Inflammatory macrophage treated with lipopolysaccharide for 1 hour (primary cell): ENCODE results near the gene PTPRN2.

Experiments
- DNase-seq, 2 donors: peaks; one replicate each; pipeline ENCODE4 v3.0.0-alpha.2; 2020 to 2022

PTPRN2 gene

DNA sequence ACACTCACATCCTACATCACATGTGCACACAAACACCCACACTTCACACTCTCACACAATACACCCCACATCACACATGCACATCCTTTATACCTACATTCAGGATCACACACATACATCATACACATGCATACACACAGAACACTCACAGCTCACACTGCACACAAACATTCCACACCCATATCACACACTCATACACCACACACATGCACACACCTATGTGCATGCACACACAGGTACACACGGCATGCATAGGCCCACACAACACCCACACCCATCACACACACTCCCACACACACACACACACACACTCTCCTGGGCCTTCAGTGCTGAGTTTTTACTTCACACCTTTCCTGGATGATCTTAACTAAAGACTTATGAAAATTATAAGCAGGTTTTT is 1030.4 kb downstream of the PTPRN2 start:
- no peak for DNase-seq

GRCh38 chr7:157556642-157556944 is 1031.0 kb downstream of the PTPRN2 start:
- no peak for DNase-seq

GRCh38 chr7:157555944-157556641 is 1031.5 kb downstream of the PTPRN2 start:
- DNase-seq: no peak

DNA sequence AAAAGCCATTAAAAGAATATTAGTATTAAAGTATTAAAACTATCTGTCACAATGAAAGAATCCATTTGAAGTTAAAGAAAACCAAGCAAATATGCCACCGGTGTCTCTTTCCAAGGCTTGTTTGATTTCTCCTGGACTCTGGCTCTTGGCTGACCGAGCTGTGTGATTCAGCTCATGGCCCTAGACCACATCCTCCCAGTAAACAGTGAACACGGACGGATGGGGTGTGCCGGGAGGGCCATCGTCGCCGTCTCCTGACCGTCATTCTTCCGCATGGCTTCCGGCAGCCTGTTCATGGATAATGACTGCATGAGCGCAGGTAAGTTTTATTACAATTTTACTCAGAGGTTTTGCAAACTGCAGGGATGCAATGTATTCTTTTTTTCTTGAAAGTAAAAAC is 1032.3 kb downstream of the PTPRN2 start:
- DNase-seq: no peak

GRCh38 chr7:157554393-157555238 is 1033.0 kb downstream of the PTPRN2 start:
- DNase-seq: no peak

GRCh38 chr7:157553256-157553655 is 1034.4 kb downstream of the PTPRN2 start:
- no peak for DNase-seq

DNA sequence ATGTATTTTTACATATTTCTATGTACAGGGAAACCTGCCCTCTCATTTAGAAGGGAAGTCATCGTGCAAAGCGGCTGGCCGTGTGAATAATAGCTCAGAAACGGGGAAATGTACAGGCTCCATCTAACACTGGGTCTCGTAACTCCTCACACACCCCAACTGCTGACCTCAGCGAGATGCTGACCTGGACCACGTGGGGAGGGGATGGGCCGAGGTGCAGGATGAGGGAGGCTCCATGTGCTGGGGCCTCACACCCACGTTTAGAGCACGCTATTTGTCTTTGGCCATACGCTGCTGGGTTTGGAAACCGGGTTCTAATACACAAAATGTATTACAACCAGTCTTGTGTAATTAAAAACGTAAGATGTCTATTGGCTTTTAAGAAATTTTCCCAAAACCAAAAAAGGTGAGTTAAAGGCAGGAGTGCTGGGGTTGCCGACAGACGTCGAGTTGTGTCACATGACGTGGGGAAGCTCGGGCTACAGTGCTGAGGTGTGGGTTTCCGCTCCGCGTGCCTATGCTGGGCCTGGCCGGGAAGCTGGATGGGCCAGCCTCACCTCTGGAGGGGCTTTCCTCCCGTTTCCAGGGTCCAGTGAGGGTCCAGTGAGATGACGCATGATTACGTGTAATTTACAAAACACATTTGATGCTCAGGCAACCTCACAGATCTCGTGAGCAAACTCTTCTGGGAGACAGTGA is 1035.2 kb downstream of the PTPRN2 start:
- DNase-seq: no peak

- DNase-seq: no peak
Measured at GRCh38 chr7:157551325-157552070, 1036.1 kb downstream of the PTPRN2 start.

- no peak for DNase-seq
Measured at GRCh38 chr7:157550300-157551275, 1037.0 kb downstream of the PTPRN2 start.

DNA sequence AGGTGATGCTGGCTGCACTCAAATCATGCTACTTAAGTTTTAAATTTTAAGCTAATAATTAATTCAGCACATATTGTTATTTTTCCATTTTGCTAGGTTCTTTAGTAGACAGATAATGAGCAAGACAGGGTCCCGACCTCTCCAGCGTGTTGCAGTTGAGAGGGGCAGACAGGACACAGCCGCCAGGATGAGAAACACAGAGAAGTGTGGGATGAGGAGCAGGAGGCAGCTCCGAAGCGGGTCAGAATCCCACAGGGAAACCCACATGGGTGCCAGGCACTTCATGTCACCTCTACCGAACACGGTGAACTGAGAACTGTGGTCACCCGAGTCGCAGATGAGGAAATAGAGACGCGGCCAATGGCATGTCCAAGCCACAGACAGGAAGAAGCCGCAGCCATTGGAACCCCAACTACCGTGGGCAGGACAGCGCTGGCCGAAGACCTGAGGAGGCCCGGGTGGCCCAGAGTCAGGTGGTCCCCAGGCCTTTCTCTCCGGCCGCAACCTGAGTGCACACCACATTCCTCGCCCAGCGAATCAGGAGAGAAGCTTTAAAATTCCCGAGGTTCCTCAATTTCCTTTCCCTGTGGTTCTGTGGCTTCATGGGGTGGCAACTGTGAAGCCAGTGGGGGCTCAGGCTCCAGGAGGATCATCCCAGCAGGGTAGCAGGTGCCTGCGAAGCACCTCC is 1037.9 kb downstream of the PTPRN2 start:
- DNase-seq: no peak

GRCh38 chr7:157548691-157549303 is 1038.8 kb downstream of the PTPRN2 start:
- no peak for DNase-seq

GRCh38 chr7:157547611-157548010 is 1040.0 kb downstream of the PTPRN2 start:
- DNase-seq: no peak

DNA sequence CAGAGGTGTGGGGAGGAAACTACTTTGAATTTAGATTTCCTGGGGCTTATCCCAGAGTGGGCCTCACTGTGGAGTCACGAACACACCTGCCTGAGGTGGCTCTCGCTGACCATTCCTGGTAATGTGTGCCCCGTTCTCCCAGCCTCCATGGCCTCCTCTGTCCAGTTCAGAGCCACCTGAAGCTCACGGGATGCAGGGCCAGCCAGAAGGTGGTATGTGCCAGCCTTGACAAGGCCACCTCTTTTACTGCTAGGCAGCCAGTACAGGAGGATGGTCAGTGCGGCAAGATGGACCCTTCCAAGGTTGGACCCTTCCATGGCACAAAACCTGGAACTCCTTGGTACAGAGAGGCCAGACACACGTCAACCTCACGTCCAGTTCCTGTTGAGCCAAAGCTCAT is 1040.5 kb downstream of the PTPRN2 start:
- DNase-seq: no peak

- DNase-seq: no peak
Measured at GRCh38 chr7:157545681-157546060, 1042.0 kb downstream of the PTPRN2 start.

GRCh38 chr7:157544980-157545680 is 1042.5 kb downstream of the PTPRN2 start:
- DNase-seq: no peak

- DNase-seq: no peak
Measured at GRCh38 chr7:157544226-157544625, 1043.4 kb downstream of the PTPRN2 start.

DNA sequence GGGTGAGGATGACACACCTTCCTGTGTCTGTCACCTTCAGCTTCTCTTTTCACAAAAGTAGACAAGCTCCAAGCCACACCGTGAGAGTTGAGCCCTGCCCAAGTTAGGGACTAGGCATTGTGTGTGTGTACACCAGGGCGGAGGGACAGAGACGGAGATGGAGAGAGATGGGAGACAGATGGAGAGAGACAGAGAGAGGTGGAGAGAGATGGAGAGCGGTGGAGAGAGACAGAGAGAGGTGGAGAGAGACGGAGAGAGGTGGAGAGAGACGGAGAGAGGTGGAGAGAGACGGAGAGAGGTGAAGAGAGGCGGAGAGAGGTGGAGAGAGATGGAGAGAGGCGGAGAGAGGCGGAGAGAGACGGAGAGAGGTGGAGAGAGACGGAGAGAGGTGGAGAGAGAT is 1043.8 kb downstream of the PTPRN2 start:
- no peak for DNase-seq

GRCh38 chr7:157543276-157543675 is 1044.3 kb downstream of the PTPRN2 start:
- no peak for DNase-seq

- no peak for DNase-seq
Measured at GRCh38 chr7:157542068-157543021, 1045.3 kb downstream of the PTPRN2 start.
